ENCODE results near the gene JAKMIP3. TPM values are rescaled to one million over a fixed set of nuclear protein-coding genes. Genes with fewer than 3 reads are reported as not detected.

The JAKMIP3 gene
- under 1 TPM; 0.09 to 0.37 (median 0.24) TPM for polyA plus RNA-seq (ENCODE audit: insufficient read length in 4 of 4)

GRCh38 chr10:132065491-132066105, at the start of gene JAKMIP3:
TSS of gene JAKMIP3 (plus strand) at chr10:132065946. CDS start at chr10:132104809, 38,863 bp downstream.
- peak; percentile 38 to 53 (median 43) for DNase-seq (ENCODE audit: low read depth in 4 of 4, low spot score in 3 of 4)

GRCh38 chr10:132016514-132016913, 49.2 kb upstream of the JAKMIP3 start:
- no peak for DNase-seq (ENCODE audit: low read depth in 4 of 4, low spot score in 3 of 4)

GRCh38 chr10:132018446-132018845, 47.3 kb upstream of the JAKMIP3 start:
- DNase-seq (ENCODE audit: low read depth in 4 of 4, low spot score in 3 of 4): no peak

- no peak for DNase-seq (ENCODE audit: low read depth in 4 of 4, low spot score in 3 of 4)
Measured at GRCh38 chr10:132019366-132019765, 46.4 kb upstream of the JAKMIP3 start.

GRCh38 chr10:132020456-132020855, 45.3 kb upstream of the JAKMIP3 start:
- DNase-seq (ENCODE audit: low read depth in 4 of 4, low spot score in 3 of 4): no peak

GRCh38 chr10:132021046-132021445, 44.7 kb upstream of the JAKMIP3 start:
- no peak for DNase-seq (ENCODE audit: low read depth in 4 of 4, low spot score in 3 of 4)

GRCh38 chr10:132021504-132022143, 44.1 kb upstream of the JAKMIP3 start:
- no peak for DNase-seq (ENCODE audit: low read depth in 4 of 4, low spot score in 3 of 4)

- no peak for DNase-seq (ENCODE audit: low read depth in 4 of 4, low spot score in 3 of 4)
Measured at GRCh38 chr10:132022241-132022640, 43.5 kb upstream of the JAKMIP3 start.

- DNase-seq (ENCODE audit: low read depth in 4 of 4, low spot score in 3 of 4): peak; percentile 47 to 63 (median 49)
Measured at GRCh38 chr10:132023092-132023811, 42.5 kb upstream of the JAKMIP3 start.

- no peak for DNase-seq (ENCODE audit: low read depth in 4 of 4, low spot score in 3 of 4)
Measured at GRCh38 chr10:132027423-132027983, 38.2 kb upstream of the JAKMIP3 start.

GRCh38 chr10:132028706-132029105, 37.0 kb upstream of the JAKMIP3 start:
- no peak for DNase-seq (ENCODE audit: low read depth in 4 of 4, low spot score in 3 of 4)

- no peak for DNase-seq (ENCODE audit: low read depth in 4 of 4, low spot score in 3 of 4)
Measured at GRCh38 chr10:132030898-132031463, 34.8 kb upstream of the JAKMIP3 start.

- no peak for DNase-seq (ENCODE audit: low read depth in 4 of 4, low spot score in 3 of 4)
Measured at GRCh38 chr10:132033632-132034031, 32.1 kb upstream of the JAKMIP3 start.

GRCh38 chr10:132035476-132035875, 30.3 kb upstream of the JAKMIP3 start:
- no peak for DNase-seq (ENCODE audit: low read depth in 4 of 4, low spot score in 3 of 4)

GRCh38 chr10:132036153-132036886, 29.4 kb upstream of the JAKMIP3 start:
- DNase-seq (ENCODE audit: low read depth in 4 of 4, low spot score in 3 of 4): peak in 1 of 4 donors; percentile 20

- DNase-seq (ENCODE audit: low read depth in 4 of 4, low spot score in 3 of 4): no peak
Measured at GRCh38 chr10:132036887-132037675, 28.7 kb upstream of the JAKMIP3 start.

GRCh38 chr10:132037676-132037975, 28.1 kb upstream of the JAKMIP3 start:
- no peak for DNase-seq (ENCODE audit: low read depth in 4 of 4, low spot score in 3 of 4)

GRCh38 chr10:132039371-132039770, 26.4 kb upstream of the JAKMIP3 start:
- DNase-seq (ENCODE audit: low read depth in 4 of 4, low spot score in 3 of 4): no peak

GRCh38 chr10:132040046-132040445, 25.7 kb upstream of the JAKMIP3 start:
- no peak for DNase-seq (ENCODE audit: low read depth in 4 of 4, low spot score in 3 of 4)

- no peak for DNase-seq (ENCODE audit: low read depth in 4 of 4, low spot score in 3 of 4)
Measured at GRCh38 chr10:132041340-132041739, 24.4 kb upstream of the JAKMIP3 start.

All from right renal pelvis (tissue), 4 donors.